Measurements from ENCODE around the gene TCP11L1.
"Not testable (repeated sequence)": the region's sequence is repeated elsewhere in the genome, so short reads cannot be mapped to it uniquely, and the experiment has no call there.

Gene TCP11L1

GRCh38 chr11:33039274-33040032 lies at the start of gene TCP11L1:
Gene TCP11L1, plus strand, starts transcription at chr11:33039572. Its CDS starts 4,202 bp downstream, at chr11:33043774.
- DNase-seq, result peak; percentile 96

GRCh38 chr11:32990481-32990880 lies 48.9 kb upstream of the TCP11L1 start:
- DNase-seq, result no peak

DNA sequence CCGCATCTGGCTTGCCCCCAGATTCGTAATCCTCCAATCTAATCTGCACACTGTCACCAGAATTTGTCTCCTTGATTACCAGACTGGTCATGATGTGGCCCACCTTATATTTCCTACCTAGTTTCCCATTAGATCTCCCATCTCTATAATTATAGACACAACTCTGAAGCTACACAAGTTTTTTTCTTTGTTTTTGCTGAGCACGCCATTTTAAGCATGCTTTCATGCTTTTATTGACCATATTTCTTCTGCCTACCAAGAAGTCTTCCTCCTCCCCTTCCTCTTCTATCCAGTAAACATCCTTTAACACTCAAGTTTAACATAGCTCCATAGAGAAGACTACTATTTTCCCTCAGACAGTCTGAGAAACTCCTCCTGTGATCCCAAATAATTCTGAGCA lies 47.9 kb upstream of the TCP11L1 start:
- no peak for DNase-seq

- no peak for DNase-seq
Observed at GRCh38 chr11:32991898-32992297, 47.5 kb upstream of the TCP11L1 start.

- no peak for DNase-seq
Observed at GRCh38 chr11:33000181-33000580, 39.2 kb upstream of the TCP11L1 start.

- no peak for DNase-seq
Observed at GRCh38 chr11:33001281-33001680, 38.1 kb upstream of the TCP11L1 start.

GRCh38 chr11:33001751-33002542 lies 37.4 kb upstream of the TCP11L1 start:
- DNase-seq, result no peak

DNA sequence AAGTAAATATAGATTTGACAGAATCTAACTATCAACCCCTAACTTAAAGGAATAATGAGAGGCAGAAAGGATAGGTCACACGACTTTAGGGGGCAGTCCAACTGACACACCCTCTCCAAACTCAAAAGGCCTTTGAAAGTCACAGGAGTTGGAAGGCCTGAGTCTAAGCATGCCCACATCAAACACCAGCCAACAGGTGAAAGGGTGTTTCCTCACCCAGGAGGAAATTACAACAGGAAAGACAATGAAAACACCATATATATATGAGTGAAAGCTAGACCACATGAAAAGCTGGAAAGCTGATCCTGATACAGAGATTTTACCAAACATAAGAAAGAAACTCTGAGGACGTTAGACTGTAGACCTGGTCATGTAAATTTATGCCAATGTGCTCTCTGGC lies 34.2 kb upstream of the TCP11L1 start:
- no peak for DNase-seq

DNA sequence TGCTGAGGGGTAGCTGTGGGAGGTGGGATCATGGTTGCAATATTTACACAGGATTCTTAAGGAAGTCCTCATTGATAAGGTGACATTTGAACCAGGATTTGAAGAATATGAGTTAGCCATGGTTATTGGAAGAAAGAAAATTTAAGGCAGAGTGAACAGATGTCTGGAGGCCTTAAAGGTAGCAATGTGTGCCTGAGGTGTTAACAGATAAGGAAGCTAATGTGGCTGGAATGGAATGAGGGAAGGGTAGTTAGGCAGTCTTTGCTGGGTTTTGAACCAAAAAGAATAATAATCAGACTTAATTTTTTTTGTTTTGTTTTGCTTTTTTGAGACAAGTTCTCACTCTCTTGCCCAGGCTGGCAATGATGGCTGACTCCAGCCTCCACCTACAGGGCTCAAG lies 33.4 kb upstream of the TCP11L1 start:
- DNase-seq, result no peak

DNA sequence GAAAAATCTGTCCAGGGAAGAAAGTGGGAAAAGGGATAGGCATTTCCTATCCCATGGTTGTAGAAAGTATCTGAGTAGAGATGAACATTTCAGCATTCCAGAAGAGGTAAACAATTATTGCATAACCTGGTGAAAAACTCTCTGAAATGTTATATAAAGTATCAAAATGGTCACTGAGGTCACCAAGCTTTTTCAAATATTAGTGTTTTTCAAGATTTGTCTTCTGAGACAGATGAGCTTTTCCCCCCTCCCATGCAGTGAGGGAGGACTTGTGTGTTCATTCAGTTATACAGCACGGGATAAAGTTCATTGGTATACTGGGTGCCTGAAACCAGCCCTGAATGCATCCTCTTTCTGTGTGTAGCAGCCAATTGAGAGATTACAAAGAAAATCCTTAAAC lies 25.6 kb upstream of the TCP11L1 start:
- no peak for DNase-seq

GRCh38 chr11:33015621-33016551 lies 23.5 kb upstream of the TCP11L1 start, which contains the start of gene DEPDC7:
Gene DEPDC7, plus strand, starts transcription at chr11:33015878. Its CDS starts 78 bp downstream, at chr11:33015956.
- DNase-seq, result peak; percentile 91

- DNase-seq, result no peak
Observed at GRCh38 chr11:33016654-33017053, 22.7 kb upstream of the TCP11L1 start.

DNA sequence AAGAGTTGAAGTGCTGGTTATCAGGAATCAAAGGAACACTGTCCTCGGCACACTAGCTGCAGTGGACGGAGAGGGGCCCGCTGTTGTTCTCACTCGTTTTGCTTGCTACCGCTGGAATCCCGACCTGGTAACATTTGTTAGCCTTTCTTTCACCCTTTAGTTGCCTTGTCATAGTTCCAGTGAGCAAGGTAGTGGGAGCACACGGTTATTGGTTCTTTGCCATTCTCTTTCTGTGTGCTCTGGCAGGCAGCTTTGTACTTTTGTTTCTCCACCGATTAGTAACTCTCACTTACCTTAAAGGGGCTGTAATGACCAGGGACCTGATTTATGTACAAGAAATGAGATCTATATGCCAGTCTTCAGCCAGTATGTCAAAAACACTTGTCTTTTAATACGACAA lies 21.9 kb upstream of the TCP11L1 start:
- DNase-seq, result no peak

DNA sequence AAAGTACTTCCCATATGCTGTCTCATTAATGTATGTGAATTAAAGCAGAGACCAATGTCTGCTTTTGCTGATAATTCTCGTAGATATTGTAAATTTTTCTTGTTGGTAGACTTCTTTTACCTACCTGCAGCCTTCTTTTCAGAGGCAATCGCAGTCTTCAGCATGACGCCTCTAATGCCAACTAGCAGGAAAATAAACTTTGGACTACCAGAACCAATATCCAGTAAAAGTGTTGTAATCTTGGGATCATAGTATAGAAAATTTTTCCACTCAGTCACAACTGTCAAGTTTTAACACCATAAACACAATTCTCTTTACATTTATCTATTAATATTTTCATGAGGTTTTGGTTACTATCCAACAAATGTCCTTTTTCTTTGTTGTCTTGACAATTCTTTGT lies 21.4 kb upstream of the TCP11L1 start:
- no peak for DNase-seq

DNA sequence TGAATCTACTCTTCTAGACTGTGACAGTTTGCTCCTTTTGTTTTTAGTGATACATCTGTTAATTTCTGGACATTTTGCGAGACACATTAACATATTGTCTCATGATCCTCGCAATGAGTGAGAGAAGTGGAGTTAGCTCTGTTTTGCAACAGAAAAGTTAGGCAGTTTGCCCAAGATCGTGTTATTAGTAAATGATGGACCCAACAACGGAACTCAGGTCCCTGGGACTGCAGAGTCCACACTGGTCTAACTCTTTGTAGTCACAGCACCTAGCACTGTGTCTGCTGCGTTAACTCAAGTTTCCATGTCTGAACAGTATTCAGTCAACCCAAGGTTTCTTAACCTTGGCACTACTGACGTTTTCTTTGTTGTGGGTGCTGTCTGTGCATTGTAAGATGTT lies 20.5 kb upstream of the TCP11L1 start:
- DNase-seq, result no peak

DNA sequence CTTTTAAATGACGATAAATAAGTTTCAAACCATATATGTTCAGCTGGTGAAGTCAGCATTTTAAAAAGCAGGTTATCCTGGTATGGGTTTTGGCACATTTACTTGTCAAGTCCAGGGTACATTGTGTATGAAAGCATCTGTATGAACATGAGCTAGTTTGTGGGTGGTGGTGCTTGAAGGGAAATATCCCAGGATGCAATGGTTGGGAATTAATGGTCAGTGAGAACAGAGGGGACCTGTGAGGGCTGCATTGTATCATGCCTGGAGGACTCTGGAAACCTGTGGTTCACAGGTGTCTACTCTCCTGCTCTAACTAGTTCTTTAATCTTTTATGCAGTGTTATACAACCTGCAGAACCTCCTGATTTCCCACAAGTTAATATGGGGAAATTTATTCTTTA lies 17.9 kb upstream of the TCP11L1 start:
- DNase-seq, result no peak

DNA sequence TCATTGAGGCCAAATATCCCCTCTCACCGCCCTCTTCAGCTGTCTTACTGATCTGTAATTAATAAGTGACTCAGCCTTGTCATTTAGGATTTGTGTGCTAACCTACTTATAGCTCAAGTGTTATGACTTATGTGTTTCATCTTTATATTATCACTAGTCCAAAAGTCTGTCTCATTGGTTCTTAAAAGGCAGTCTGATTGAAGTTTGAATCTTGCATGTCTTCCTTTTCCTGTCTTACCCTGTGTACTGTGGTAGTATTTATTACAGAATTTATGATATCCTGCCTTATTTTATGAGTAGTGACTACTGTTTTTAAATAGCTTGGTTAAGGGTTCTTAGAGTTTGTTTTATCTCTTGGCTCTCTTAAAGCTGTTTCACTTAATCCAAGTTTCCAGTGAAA lies 17.4 kb upstream of the TCP11L1 start:
- no peak for DNase-seq

GRCh38 chr11:33025339-33025722 lies 14.0 kb upstream of the TCP11L1 start:
- DNase-seq, result no peak

GRCh38 chr11:33027233-33027632 lies 12.1 kb upstream of the TCP11L1 start:
- DNase-seq, result no peak

GRCh38 chr11:33027846-33028536 lies 11.4 kb upstream of the TCP11L1 start:
- no peak for DNase-seq

GRCh38 chr11:33028537-33028914 lies 10.8 kb upstream of the TCP11L1 start:
- DNase-seq, result no peak

DNA sequence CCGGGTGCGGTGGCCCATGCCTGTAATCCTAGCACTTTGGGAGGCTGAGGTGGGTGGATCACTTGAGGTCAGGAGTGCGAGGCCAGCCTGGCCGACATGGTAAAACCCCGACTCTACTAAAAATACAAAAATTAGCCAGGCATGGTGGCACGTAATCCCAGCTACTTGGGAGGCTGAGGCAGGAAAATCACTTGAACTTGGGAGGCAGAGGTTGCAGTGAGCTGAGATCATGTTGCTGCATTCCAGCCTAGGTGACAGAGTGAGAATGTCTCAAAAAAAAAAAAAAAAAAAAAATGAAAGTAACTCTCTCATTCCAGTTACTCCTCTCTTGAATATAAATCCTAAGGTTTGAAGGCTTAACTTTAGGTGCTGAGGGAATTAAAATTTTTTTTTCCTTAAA lies 10.2 kb upstream of the TCP11L1 start:
- not testable (repeated sequence) for DNase-seq

DNA sequence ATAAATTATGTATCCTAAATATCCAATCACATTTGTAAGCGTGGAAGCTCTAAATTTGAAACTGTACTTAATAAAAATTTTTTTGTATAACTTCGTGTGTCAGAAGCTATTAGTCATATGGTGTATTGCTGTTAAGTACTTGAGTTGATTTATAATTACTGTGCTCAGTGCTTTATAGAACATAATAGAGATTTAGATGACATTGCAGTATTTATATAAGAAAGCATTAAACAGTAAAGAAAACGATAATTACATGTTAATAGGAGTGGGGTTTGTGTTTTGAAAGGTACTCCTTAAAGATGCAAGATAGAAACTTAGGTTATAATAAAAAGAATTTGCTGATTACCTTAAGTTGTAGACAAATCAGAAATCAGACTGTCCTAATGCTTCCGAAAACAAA lies 5.9 kb upstream of the TCP11L1 start:
- DNase-seq, result peak; percentile 25

All from NCI-H1105 treated with DMSO at 0.1 percent for 48 hours (cell line).